DND-41 (cell line): ENCODE results near the gene TMEM106C.

Source experiments
- EZH2 ChIP-seq: IDR thresholded peaks from 3 replicates; pipeline ENCODE4 v1.6.1; 2012; ENCODE audit warnings: borderline replicate concordance, low read depth, mild to moderate bottlenecking, moderate library complexity, low read length, inconsistent platforms; ENCODE audit not compliant: severe bottlenecking
- TF ChIP-seq, protein P1 (sequence below): IDR thresholded peaks from 2 replicates; pipeline ENCODE4 v1.5.1; 2012; ENCODE audit warnings: borderline replicate concordance, low read length, moderate library complexity, mild to moderate bottlenecking; ENCODE audit not compliant: poor library complexity, severe bottlenecking; ENCODE audit errors: extremely low read depth

DNA sequence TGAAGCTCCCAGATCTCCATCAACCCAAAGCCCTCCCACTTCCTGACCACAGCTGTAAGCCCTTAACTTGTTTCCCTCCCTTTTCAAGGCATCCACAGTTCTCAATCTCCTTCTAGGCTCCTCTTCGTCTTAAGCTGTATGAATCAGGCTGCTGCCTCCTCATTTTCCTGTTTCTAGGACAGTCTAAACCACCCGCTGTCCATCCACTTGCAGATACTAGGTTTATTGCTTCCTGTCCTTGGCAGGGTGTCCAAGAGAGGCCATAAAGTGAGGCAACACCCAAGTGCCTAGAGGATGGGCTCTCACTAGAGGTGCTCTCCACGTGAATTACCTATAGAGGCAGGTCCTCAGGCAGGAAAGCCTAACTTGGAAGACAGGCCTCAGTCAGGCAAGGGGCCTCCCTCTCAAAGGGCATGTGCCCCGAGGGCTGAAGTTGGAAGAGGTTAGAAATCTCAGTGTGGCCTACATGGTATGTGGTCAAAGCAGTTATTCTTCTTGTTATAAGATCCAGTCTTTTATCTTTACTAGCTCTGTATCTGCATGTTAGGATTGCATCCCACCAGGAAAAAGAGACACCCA is 8.8 kb upstream of the TMEM106C start:
- TF ChIP-seq, protein P1, sequence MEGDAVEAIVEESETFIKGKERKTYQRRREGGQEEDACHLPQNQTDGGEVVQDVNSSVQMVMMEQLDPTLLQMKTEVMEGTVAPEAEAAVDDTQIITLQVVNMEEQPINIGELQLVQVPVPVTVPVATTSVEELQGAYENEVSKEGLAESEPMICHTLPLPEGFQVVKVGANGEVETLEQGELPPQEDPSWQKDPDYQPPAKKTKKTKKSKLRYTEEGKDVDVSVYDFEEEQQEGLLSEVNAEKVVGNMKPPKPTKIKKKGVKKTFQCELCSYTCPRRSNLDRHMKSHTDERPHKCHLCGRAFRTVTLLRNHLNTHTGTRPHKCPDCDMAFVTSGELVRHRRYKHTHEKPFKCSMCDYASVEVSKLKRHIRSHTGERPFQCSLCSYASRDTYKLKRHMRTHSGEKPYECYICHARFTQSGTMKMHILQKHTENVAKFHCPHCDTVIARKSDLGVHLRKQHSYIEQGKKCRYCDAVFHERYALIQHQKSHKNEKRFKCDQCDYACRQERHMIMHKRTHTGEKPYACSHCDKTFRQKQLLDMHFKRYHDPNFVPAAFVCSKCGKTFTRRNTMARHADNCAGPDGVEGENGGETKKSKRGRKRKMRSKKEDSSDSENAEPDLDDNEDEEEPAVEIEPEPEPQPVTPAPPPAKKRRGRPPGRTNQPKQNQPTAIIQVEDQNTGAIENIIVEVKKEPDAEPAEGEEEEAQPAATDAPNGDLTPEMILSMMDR = no peak
- no peak for TF ChIP-seq EZH2
